IMR-90 (cell line): ENCODE data around the gene TTC7B. TPM values are rescaled to one million over a fixed set of nuclear protein-coding genes. Genes with fewer than 3 reads are reported as not detected.

ENCODE experiments used
- ATAC-seq: fragments of 200-7000 bp; cut with Tn5 transposase; 2 replicates; pipeline ENCODE4 v1.9.1; 2020; ENCODE audit warnings: low read depth, mild to moderate bottlenecking, moderate library complexity
- BruUV-seq: library from RNA; stranded (reverse); fragments of 400-500 nt; replicated peaks from 2 replicates; lab custom pipeline; 2021; lab: Mats Ljungman, UMichigan
- CTCF ChIA-PET: fragments of 300-600 bp; formaldehyde crosslinking; extraction: SDS; loops from one replicate; lab custom pipeline; 2021; ENCODE audit warnings: antibody characterized with exemption; lab: Yijun Ruan, JAX
- POLR2A ChIA-PET: fragments of 300-600 bp; sonication (Branson Sonifier 250); formaldehyde crosslinking; loops from one replicate; lab custom pipeline; 2022; ENCODE audit warnings: antibody characterized with exemption; ENCODE audit not compliant: unreplicated experiment; lab: Charles Lee
- DNase-seq: peaks from one replicate; pipeline ENCODE4 v3.0.0; 2013
- H2AFZ ChIP-seq: replicated peaks from 2 replicates; pipeline ENCODE3; 2013; ENCODE audit warnings: low read length, mild to moderate bottlenecking; ENCODE audit not compliant: poor library complexity
- H2AK5ac ChIP-seq: 2 replicates; pipeline ENCODE4 v1.6.1; 2013; ENCODE audit warnings: low read depth, low read length, inconsistent platforms
- H2AK9ac ChIP-seq: replicated peaks from 2 replicates; pipeline ENCODE3; 2013; ENCODE audit warnings: mild to moderate bottlenecking, low read depth, low read length, moderate library complexity; ENCODE audit not compliant: poor library complexity
- H2BK120ac ChIP-seq: 2 replicates; pipeline ENCODE4 v1.6.1; 2013; ENCODE audit warnings: low read depth, low read length, inconsistent platforms
- H2BK15ac ChIP-seq: 3 replicates; pipeline ENCODE4 v1.6.1; 2013; ENCODE audit warnings: low read depth, low read length, inconsistent platforms
- H2BK20ac ChIP-seq: 2 replicates; pipeline ENCODE4 v1.6.1; 2013; ENCODE audit warnings: low read depth, mild to moderate bottlenecking, inconsistent platforms, low read length, moderate library complexity
- H2BK5ac ChIP-seq: 2 replicates; pipeline ENCODE4 v1.6.1; 2013; ENCODE audit warnings: mild to moderate bottlenecking, low read depth, low read length, inconsistent platforms; ENCODE audit not compliant: poor library complexity, severe bottlenecking
- H3K14ac ChIP-seq: replicated peaks from 2 replicates; pipeline ENCODE4 v1.6.1; 2013; ENCODE audit warnings: low read depth, low read length, inconsistent platforms
- H3K18ac ChIP-seq: 2 replicates; pipeline ENCODE4 v1.6.1; 2013; ENCODE audit warnings: low read depth, low read length, control low read depth
- H3K23ac ChIP-seq: 2 replicates; pipeline ENCODE4 v1.6.1; 2013; ENCODE audit warnings: low read depth, low read length, inconsistent platforms
- H3K27ac ChIP-seq: 2 replicates; pipeline ENCODE4 v1.5.1; 2013; ENCODE audit warnings: mild to moderate bottlenecking, control low read depth, low read length; ENCODE audit not compliant: insufficient read depth
- H3K27me3 ChIP-seq: 2 replicates; pipeline ENCODE4 v1.6.1; 2013; ENCODE audit warnings: low read length; ENCODE audit not compliant: control insufficient read depth, insufficient read depth
- H3K36me3 ChIP-seq: 2 replicates; pipeline ENCODE4 v1.6.1; 2013; ENCODE audit warnings: low read length, mixed read lengths; ENCODE audit not compliant: control insufficient read depth, insufficient read depth
- H3K4ac ChIP-seq: 2 replicates; pipeline ENCODE4 v1.6.1; 2013; ENCODE audit warnings: low read depth, low read length, inconsistent platforms
- H3K4me1 ChIP-seq: 2 replicates; pipeline ENCODE4 v1.6.1; 2013; ENCODE audit warnings: low read length, mixed read lengths; ENCODE audit not compliant: control insufficient read depth, insufficient read depth
- H3K4me2 ChIP-seq: 2 replicates; pipeline ENCODE4 v1.6.1; 2013; ENCODE audit warnings: low read depth, mild to moderate bottlenecking, control low read depth, low read length, moderate library complexity
- H3K4me3 ChIP-seq: 2 replicates; pipeline ENCODE4 v1.5.1; 2013; ENCODE audit warnings: low read depth, mild to moderate bottlenecking, control low read depth, low read length, moderate library complexity; ENCODE audit not compliant: insufficient read depth
- H3K56ac ChIP-seq: 2 replicates; pipeline ENCODE4 v1.6.1; 2013; ENCODE audit warnings: low read length, inconsistent platforms; ENCODE audit not compliant: insufficient read depth; ENCODE audit errors: extremely low read depth
- H3K79me1 ChIP-seq, 2 experiments: 2 replicates each; pipeline ENCODE4 v1.6.1; 2013; ENCODE audit warnings: low read length in 2 of 2, inconsistent platforms in 1 of 2, low read depth in 1 of 2
- H3K9ac ChIP-seq: 2 replicates; pipeline ENCODE4 v1.6.1; 2013; ENCODE audit warnings: low read depth, low read length, control low read depth
- H3K9me1 ChIP-seq: 2 replicates; pipeline ENCODE4 v1.6.1; 2013; ENCODE audit warnings: low read length, inconsistent platforms; ENCODE audit not compliant: insufficient read depth
- H3K9me3 ChIP-seq: 2 replicates; pipeline ENCODE4 v1.6.1; 2013; ENCODE audit warnings: low read length; ENCODE audit not compliant: control insufficient read depth, insufficient read depth
- H4K20me1 ChIP-seq: 2 replicates; pipeline ENCODE4 v1.6.1; 2013; ENCODE audit warnings: low read length, inconsistent platforms; ENCODE audit not compliant: insufficient read depth
- H4K5ac ChIP-seq: 2 replicates; pipeline ENCODE4 v1.6.1; 2013; ENCODE audit warnings: mild to moderate bottlenecking, low read depth, low read length, control low read depth
- H4K8ac ChIP-seq, 2 experiments: 2 replicates each; pipeline ENCODE4 v1.6.1; 2013; ENCODE audit warnings: low read depth in 2 of 2, low read length in 2 of 2, control low read depth in 1 of 2, inconsistent platforms in 1 of 2
- H4K91ac ChIP-seq: 2 replicates; pipeline ENCODE4 v1.6.1; 2013; ENCODE audit warnings: low read depth, low read length, inconsistent platforms; ENCODE audit not compliant: insufficient read depth
- CEBPB ChIP-seq: IDR thresholded peaks from 2 replicates; pipeline ENCODE4 v1.6.1; 2012; ENCODE audit warnings: low read depth, low read length, improper control_type of control experiment
- CHD1 ChIP-seq: IDR thresholded peaks from 2 replicates; pipeline ENCODE4 v1.6.1; 2012; ENCODE audit warnings: low read depth, low read length, improper control_type of control experiment
- CTCF ChIP-seq: conservative IDR thresholded peaks from 2 replicates; pipeline ENCODE4 v1.5.1; 2012; ENCODE audit warnings: mild to moderate bottlenecking, low read depth, low read length, improper control_type of control experiment
- FOS ChIP-seq: fragments of 150-350 bp; IDR thresholded peaks from 2 replicates; pipeline ENCODE4 v1.6.1; 2016; ENCODE audit warnings: low read depth, low read length
- MAZ ChIP-seq: IDR thresholded peaks from 2 replicates; pipeline ENCODE4 v1.6.1; 2012; ENCODE audit warnings: low read depth, mild to moderate bottlenecking, low read length, improper control_type of control experiment, moderate library complexity, borderline replicate concordance
- MXI1 ChIP-seq: IDR thresholded peaks from 2 replicates; pipeline ENCODE4 v1.6.1; 2012; ENCODE audit warnings: low read depth, mild to moderate bottlenecking, low read length, moderate library complexity, borderline replicate concordance
- NFE2L2 ChIP-seq: fragments of 150-350 bp; IDR thresholded peaks from 2 replicates; pipeline ENCODE4 v1.6.1; 2016; ENCODE audit warnings: low read depth, mild to moderate bottlenecking, low read length
- RAD21 ChIP-seq: IDR thresholded peaks from 2 replicates; pipeline ENCODE4 v1.6.1; 2012; ENCODE audit warnings: low read length, improper control_type of control experiment
- RCOR1 ChIP-seq: IDR thresholded peaks from 2 replicates; pipeline ENCODE4 v1.6.1; 2012; ENCODE audit warnings: mild to moderate bottlenecking, low read length, improper control_type of control experiment; ENCODE audit not compliant: insufficient replicate concordance
- RFX5 ChIP-seq: IDR thresholded peaks from 2 replicates; pipeline ENCODE4 v1.8.0; 2012; ENCODE audit warnings: low read depth, mild to moderate bottlenecking, low read length, moderate library complexity
- SMC3 ChIP-seq: fragments of 150-350 bp; IDR thresholded peaks from 2 replicates; pipeline ENCODE4 v1.6.1; 2016; ENCODE audit warnings: low read depth, mild to moderate bottlenecking, antibody characterized with exemption, low read length, moderate library complexity
- WGBS, 2 experiments: methylation state at CpG; one replicate each; pipeline versions ENCODE4 v1.1.5 to v1.1.7; 2013; ENCODE audit warnings: missing lambda C conversion rate in 2 of 2; ENCODE audit not compliant: insufficient read length in 1 of 2; ENCODE audit errors: extremely low coverage in 2 of 2; 5-methylcytosine and 5-hydroxymethylcytosine counted together
- dilution Hi-C: fragments of 300-500 bp; cut with HindIII; formaldehyde crosslinking; loops from one replicate; pipeline ENCODE4 v1.14.3; 2018; ENCODE audit warnings: low sequenced_read_pairs; ENCODE audit not compliant: unreplicated experiment
- in situ Hi-C: fragments of 300-500 bp; cut with MboI; formaldehyde crosslinking; loops from 3 replicates; pipeline ENCODE4 v1.14.3; 2019; ENCODE audit warnings: low sequenced_read_pairs, inconsistent platforms, mixed read lengths
- intact Hi-C: fragments of 100-400 bp; cut with micrococcal nuclease; formaldehyde crosslinking; loops from 2 replicates; pipeline ENCODE4 v1.10.0; 2022
- polyA plus RNA-seq, 3 experiments: library from polyadenylated mRNA; depleted of rRNA; stranded (reverse); fragments of >200 nt; gene quantifications; 2 replicates each; pipeline ENCODE4 v1.2.3, GENCODE V29; 2012; ENCODE audit warnings: low replicate concordance in 1 of 3
- total RNA-seq: library from RNA; depleted of rRNA; stranded (reverse); fragments of >200 nt; gene quantifications from 2 replicates; pipeline ENCODE4 v1.2.3, GENCODE V29; 2012
- TF ChIP-seq, protein P1 (sequence below): fragments of 150-350 bp; IDR thresholded peaks from 2 replicates; pipeline ENCODE4 v1.6.1; 2017; ENCODE audit warnings: mild to moderate bottlenecking, antibody characterized with exemption, low read length, low read depth

TTC7B gene
- total and polyA plus RNA-seq, 2 of the 4 experiments (the other 2 are of a cell fraction) = 18.1 to 35.3 TPM

GRCh38 chr14:90627478-90627877 lies 188.8 kb downstream of the TTC7B start:
- Histone ChIP-seq H3K27me3 (no peaks in the 10 kb centered on the region), H4K20me1 (no peaks in the 10 kb centered on the region), H2BK20ac (no peak overlapping the region), H2BK5ac (no peak overlapping the region), H3K14ac (no peak overlapping the region), H3K4me1 (peaks cover 13% of the 10 kb centered on the region), H3K4ac (no peak overlapping the region), H3K56ac (no peak overlapping the region), H4K5ac (no peak overlapping the region), H3K9me1 (peaks cover 13% of the 10 kb centered on the region; the same call in 1 of the 2 replicates), H3K9ac (no peak overlapping the region), H3K18ac (no peak overlapping the region), H2BK15ac (no peak overlapping the region), H3K23ac (no peak overlapping the region), H2AK9ac (no peak overlapping the region), H4K91ac (no peak overlapping the region), H2AFZ (no peak overlapping the region), H3K9me3 (no peaks in the 10 kb centered on the region), H3K4me3 (no peak overlapping the region), H3K36me3 (no peaks in the 10 kb centered on the region), H3K27ac (no peak overlapping the region), H2BK120ac (no peak overlapping the region), H3K4me2 (no peak overlapping the region), H2AK5ac (no peak overlapping the region), H4K8ac (no peak overlapping the region), H3K79me1 (0 out of 4 replicates have a peak, but pooled peaks cover 0 to 2% of the 10 kb centered on the region in 2 experiments)
- intact Hi-C loops = no loop called here
- DNase-seq (no peak), ATAC-seq (no peak)
- in situ Hi-C loops = no loop called here
- WGBS, 2 experiments = 100% methylated on average over 2 of the region's 9 CpGs; no CpG with 5 or more reads in 1 of the 2 experiments
- dilution Hi-C loops = no loop called here
- TF ChIP-seq RFX5 (no peak), MAZ (no peak), RCOR1 (no peak), CHD1 (no peak), CEBPB (no peak), RAD21 (no peak), SMC3 (no peak), FOS (no peak), NFE2L2 (no peak), MXI1 (no peak), CTCF (no peak)
- TF ChIP-seq, protein P1, sequence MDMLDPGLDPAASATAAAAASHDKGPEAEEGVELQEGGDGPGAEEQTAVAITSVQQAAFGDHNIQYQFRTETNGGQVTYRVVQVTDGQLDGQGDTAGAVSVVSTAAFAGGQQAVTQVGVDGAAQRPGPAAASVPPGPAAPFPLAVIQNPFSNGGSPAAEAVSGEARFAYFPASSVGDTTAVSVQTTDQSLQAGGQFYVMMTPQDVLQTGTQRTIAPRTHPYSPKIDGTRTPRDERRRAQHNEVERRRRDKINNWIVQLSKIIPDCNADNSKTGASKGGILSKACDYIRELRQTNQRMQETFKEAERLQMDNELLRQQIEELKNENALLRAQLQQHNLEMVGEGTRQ = no peak
- BruUV-seq = no TSS peak
- ChIA-PET POLR2A (no interaction called here), CTCF (no interaction called here)
